ENCODE results near the gene ZC3H12D.
A peak's percentile ranks its signal among the peaks of the same experiment; 100 is the strongest.
"Not testable (repeated sequence)": the region's sequence is repeated elsewhere in the genome, so short reads cannot be mapped to it uniquely, and the experiment has no call there.

Gene ZC3H12D

GRCh38 chr6:149483334-149483725, 1.5 kb downstream of the ZC3H12D start:
- DNase-seq = no peak

DNA sequence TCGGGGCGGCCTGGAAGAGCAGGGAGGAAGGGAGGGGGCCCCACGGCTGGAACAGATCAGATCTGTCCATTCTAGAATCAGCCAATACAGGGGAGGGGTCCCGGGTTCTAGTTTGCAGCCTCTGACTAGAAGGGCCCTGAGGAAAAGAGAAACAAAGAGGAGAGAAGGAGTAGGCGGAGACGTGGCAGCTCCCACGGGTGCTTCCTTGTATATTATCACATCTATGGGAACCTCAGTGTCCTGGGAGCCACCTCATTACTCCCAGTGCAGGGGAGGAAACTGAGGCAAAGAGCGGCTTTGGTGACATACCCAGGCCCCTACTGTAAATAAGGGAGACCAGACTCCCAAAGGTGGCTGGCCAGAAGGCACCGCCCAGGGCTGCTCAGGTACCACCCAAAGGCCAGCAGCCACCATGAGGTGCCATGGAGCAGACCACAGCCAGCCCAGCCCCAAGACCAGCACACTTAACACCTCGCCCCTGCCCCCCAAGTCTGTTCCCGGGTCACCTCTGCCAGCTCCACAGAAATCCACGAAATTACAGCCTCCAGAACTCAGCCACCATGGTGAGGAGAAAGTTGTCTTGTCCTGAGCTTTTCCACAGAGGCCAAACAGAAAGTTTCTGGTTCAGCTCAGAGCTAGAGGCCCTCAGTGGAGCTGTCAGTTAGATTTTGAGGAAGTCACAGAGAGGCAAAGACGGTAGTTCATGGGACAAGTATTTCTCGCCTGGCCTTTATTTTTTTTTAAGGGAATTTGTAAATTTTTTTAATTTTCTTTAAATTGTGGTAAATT, 2.1 kb downstream of the ZC3H12D start:
- DNase-seq = peak; percentile 13

DNA sequence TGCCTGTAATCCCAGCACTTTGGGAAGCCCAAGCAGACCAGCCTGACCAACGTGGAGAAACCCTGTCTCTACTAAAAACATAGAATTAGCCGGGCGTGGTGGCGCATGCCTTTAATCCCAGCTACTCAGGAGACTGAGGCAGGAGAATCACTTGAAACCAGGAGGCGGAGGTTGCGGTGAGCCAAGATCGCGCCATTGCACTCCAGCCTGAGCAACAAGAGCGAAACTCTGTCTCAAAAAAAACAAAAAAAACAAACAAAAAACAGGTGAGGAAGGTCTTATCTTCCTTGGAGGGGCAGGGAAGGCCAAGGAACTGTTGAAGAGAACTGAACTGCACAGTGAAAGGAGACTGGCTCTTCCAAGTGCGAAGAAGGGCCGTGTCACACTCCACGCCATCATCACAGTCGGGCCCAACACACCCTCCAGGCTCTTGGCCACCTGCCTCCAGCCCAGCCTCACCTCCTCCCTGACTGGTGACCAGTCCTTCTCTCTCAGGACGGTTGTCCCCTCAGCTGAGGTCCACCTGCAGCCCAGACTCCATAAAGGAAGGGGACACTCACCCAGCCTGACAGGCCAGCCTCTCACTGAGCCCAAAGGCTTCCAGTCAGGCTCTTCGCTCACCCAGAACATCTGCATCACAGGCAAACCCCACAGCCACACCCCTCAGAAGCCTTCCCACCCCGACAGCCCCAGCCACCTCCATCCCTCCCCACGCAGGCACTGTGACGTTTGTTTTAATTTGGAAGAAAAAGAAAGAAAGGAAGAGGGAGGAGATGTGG, 4.1 kb downstream of the ZC3H12D start:
- DNase-seq = no peak

DNA sequence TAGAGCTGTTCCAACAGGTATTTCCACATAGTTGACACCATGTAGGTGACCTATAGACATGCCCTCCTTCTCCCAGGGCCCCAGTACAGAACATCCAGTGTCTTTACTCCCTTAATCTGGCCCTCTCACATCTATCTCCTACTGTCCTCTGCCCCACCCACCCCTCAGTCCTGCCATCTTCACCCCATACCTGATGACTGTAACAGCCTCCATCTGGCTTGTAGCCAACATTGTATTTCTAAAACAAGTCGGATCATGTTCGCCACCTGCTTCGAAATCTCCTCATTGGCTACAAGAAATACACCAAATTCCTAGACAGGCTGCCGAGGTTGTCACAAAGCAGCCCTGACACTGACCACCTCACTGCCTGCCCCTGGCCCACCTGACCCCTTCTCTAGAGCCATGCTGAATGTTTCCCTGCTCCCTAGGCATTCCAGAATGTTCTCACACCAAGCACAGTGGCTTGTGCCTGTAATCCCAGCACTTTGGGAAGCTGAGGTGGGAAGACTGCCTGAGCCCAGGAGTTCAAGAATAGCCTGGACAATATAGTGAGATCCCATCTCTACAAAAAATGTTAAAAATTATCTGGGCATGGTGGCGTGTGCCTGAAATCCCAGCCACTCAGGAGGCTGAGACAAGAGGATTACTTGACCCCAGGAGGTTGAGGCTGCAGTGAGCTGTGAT, 6.0 kb downstream of the ZC3H12D start:
- no peak for DNase-seq

DNA sequence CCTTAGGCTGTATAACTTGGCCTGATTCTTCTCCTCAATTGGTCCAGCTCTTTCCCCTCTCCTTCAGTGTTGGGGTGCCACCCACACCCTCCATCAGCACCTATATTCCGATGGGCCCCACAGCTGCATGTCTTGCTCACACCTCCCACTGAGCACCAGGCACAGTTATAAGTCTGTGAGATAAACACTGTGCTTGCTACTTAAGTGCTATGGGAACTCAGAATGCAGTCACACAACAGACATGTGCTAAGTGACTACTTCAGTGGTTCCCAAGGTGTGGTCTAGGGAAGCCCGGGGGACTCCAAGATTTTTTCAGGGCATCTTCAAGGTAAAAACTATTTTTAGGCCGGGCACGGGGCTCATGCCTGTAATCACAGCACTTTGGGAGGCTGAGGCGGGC, 7.3 kb downstream of the ZC3H12D start:
- no peak for DNase-seq

DNA sequence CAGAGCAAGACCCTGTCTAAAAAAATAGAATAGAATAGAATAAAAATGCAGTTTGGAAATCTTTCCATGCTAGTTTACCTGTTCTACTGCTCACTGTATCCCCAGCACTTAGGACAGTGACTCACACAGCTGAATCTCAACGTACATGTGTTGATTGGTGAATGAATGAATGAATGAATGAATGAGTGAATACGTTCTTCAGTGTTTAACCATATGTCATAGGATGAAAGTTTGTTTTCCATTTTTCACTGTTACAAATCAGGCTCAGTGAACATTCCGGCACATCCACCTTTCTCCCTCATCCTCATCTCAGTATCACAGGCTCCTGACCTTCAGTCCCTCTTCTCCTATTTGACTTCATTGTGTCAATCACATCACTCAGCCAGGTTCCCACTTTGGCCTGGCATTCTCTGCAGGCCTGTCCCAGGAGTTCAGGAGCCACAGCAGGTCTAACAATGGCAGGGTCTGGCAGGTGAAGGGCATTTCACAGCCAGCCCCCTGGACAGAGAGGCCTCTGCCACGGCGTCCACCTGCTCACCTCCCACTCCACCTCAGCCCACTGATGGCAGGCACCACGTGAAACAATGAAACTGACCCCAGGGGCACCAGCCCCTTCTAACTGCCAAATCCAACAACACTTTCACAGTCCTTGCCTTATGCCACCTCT, 7.9 kb downstream of the ZC3H12D start:
- no peak for DNase-seq

DNA sequence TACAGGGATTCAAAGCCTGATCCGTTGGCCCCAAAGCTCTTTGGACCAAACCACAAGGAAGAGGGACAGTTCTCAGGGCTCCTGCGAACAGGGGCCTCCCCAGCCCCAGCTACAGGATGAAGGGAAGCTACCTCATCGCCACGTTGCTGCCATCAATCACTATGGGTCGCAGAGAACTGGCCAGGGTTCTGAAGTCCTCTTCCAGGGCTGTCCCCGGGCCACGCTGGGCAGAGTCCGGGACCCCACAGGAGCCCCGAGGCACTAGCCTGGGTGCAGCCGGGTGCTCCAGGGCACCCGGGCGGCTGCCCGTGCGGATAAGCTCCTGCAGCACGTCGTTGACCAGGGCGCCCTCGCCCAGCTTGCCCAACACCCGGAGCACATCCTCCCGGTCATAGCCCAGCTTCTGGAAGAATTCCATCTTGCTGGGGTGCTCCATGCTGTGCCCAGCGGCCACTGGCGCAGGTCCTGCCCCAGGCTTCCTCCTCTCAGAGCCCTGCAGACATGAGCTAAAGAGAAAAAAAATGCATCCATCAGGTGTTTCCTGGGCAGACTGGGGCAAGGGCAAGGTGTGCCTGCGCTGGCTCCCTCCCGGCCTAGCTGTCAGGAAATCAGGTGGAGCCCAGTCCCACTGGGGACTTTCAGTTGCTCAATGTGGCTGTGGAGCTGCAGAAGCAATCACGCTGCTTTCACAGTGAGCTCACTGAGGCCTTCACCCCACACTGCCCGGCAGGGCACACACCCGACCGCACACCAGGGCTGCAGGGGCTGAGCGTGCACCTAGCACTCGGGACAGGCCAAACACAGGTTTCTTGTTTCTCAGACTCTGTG, 10.5 kb downstream of the ZC3H12D start:
- DNase-seq = no peak

- DNase-seq = no peak
Measured at GRCh38 chr6:149473080-149474052, 11.4 kb downstream of the ZC3H12D start.

GRCh38 chr6:149472241-149472640, 12.6 kb downstream of the ZC3H12D start:
- no peak for DNase-seq

- no peak for DNase-seq
Measured at GRCh38 chr6:149471801-149472200, 13.0 kb downstream of the ZC3H12D start.

GRCh38 chr6:149470948-149471347, 13.9 kb downstream of the ZC3H12D start:
- DNase-seq = no peak

GRCh38 chr6:149468179-149468578, 16.6 kb downstream of the ZC3H12D start:
- DNase-seq = no peak

GRCh38 chr6:149467265-149467664, 17.5 kb downstream of the ZC3H12D start:
- DNase-seq = no peak

GRCh38 chr6:149464411-149464810, 20.4 kb downstream of the ZC3H12D start:
- no peak for DNase-seq

DNA sequence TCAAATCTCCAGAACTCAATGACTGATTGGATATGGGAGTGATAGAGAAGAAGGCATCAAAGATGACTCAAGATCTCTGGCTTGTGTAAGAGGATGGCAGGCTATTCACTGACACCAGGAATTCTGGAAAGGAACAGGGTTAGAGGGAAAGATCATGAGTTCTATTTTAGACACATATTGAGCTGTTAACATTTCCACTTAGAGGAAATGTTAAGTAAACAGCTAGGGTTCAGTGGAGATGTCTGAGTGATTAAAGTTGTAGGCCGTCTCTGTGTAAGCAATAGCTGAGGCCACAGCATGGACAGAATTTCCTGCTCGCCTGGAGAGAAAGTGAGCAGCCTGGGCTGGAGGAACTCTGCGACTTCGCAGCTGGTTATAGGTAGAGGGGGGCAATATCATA, 21.0 kb downstream of the ZC3H12D start:
- no peak for DNase-seq

DNA sequence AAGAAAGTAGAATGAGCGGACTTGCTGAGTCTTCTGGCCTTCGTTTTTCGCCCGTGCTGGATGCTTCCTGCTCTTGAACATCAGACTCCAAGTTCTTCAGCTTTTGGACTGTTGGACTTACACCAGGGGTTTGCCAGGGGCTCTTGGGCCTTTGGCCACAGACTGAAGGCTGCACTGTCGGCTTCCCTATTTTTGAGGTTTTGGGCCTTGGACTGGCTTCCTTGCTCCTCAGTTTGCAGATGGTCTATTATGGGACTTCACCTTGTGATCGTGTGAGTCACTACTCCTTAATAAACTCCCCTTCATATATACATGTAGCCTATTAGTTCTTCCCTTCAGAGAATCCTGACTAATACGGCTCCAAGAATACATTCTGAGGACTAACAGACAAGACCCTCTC, 22.1 kb downstream of the ZC3H12D start:
- not testable (repeated sequence) for DNase-seq

GRCh38 chr6:149461670-149462069, 23.1 kb downstream of the ZC3H12D start:
- DNase-seq = no peak

DNA sequence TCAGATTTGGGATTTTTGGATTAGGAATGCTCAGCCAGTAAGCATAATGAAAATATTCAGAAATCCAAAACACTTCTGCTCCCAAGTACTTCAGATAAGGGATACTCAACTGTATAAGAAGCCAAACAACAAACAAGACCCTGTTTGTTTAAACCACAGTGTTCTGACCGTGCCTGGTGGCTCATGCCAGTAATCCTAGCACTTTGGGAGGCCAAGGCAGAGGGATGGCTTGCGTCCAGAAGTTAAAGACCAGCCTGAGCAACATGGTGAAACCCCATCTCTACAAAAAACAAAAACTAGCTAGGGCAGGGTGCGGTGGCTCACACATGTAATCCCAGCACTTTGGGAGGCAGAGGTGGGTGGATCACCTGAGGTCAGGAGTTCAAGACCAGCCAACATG, 24.6 kb downstream of the ZC3H12D start:
- DNase-seq = not testable (repeated sequence)

- DNase-seq = no peak
Measured at GRCh38 chr6:149459761-149460160, 25.1 kb downstream of the ZC3H12D start.

DNA sequence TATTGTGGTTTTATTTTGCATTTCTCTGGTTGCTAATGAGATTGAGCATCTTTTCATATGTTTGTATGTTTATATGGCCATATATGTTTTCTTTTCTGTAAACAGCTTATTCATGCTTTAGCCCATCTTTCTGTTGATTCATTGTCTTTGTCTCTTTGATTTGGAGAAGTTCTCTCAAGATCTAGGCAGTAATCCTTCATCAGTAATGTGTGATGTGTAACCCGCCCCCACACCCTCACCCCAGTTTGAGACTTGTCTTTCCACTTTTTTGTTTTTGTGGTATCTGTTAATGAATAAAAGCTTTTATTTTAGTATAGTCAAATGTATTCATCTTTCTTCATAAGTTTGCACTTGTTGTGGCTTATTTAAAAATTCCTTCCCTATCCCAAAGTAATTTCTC, 26.0 kb downstream of the ZC3H12D start:
- no peak for DNase-seq

DNA sequence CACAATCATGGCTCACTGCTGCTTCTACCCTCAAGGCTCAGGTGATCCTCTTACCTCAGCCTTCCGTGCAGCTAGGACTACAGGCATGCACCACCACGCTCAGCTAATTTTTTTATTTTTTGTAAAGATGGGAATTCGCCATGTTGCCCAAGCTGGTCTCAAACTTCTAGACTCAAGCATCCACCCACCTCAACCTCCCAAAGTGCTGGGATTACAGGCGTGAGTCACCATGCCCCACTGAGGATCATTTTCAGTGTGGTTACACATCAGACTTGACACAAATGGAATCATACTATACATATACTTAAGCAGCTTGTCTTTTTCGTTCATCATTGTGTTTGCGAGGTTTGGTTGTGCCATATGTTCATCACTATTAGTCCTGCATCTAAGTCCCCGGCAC, 26.6 kb downstream of the ZC3H12D start:
- DNase-seq = no peak

All from hematopoietic multipotent progenitor cell treated with erythropoietin and hydrocortisone succinate and interleukin-3 and kit ligand, for 8 days (in vitro differentiated cells).